H9 (cell line): ENCODE results near the gene ADAMTS2. TPM values are rescaled to one million over a fixed set of nuclear protein-coding genes. Genes with fewer than 3 reads are reported as not detected.

Experiments
- DNase-seq: peaks from one replicate; pipeline ENCODE4 v3.0.0-alpha.2; 2017
- H2AFZ ChIP-seq: one replicate; pipeline ENCODE4 v1.6.1; 2013; ENCODE audit warnings: mild to moderate bottlenecking, low read length, control low read depth, moderate library complexity
- H2AK5ac ChIP-seq: 2 replicates; pipeline ENCODE4 v1.6.1; 2013; ENCODE audit warnings: low read length, control low read depth, mixed read lengths; ENCODE audit not compliant: insufficient read length
- H2BK120ac ChIP-seq: one replicate; pipeline ENCODE4 v1.6.1; 2013; ENCODE audit warnings: low read depth, mild to moderate bottlenecking, low read length, control low read depth, inconsistent platforms; ENCODE audit not compliant: poor library complexity, severe bottlenecking
- H2BK12ac ChIP-seq: 2 replicates; pipeline ENCODE4 v1.6.1; 2013; ENCODE audit warnings: low read length, control low read depth, mixed read lengths, low read depth; ENCODE audit not compliant: insufficient read length
- H2BK15ac ChIP-seq: 2 replicates; pipeline ENCODE4 v1.6.1; 2013; ENCODE audit warnings: low read depth, low read length, control low read depth
- H2BK20ac ChIP-seq: one replicate; pipeline ENCODE4 v1.6.1; 2013; ENCODE audit warnings: low read depth, mild to moderate bottlenecking, low read length, control low read depth, inconsistent platforms; ENCODE audit not compliant: poor library complexity, severe bottlenecking
- H2BK5ac ChIP-seq: 2 replicates; pipeline ENCODE4 v1.6.1; 2013; ENCODE audit warnings: low read length, control low read depth, mixed read lengths; ENCODE audit not compliant: insufficient read length
- H3K14ac ChIP-seq: 2 replicates; pipeline ENCODE4 v1.6.1; 2013; ENCODE audit warnings: low read length, control low read depth; ENCODE audit not compliant: insufficient read depth
- H3K18ac ChIP-seq: 2 replicates; pipeline ENCODE4 v1.6.1; 2013; ENCODE audit warnings: low read depth, mild to moderate bottlenecking, mixed read lengths, low read length, control low read depth; ENCODE audit not compliant: insufficient read length
- H3K23ac ChIP-seq: 2 replicates; pipeline ENCODE4 v1.6.1; 2013; ENCODE audit warnings: low read length, control low read depth, mixed read lengths, low read depth; ENCODE audit not compliant: insufficient read length
- H3K23me2 ChIP-seq: 2 replicates; pipeline ENCODE4 v1.6.1; 2013; ENCODE audit warnings: low read depth, mild to moderate bottlenecking, mixed read lengths, low read length, control low read depth; ENCODE audit not compliant: insufficient read length, poor library complexity, severe bottlenecking
- H3K27ac ChIP-seq: 2 replicates; pipeline ENCODE4 v1.5.1; 2013; ENCODE audit warnings: low read length, control low read depth, mixed read lengths, low read depth; ENCODE audit not compliant: insufficient read length
- H3K27me3 ChIP-seq: 2 replicates; pipeline ENCODE4 v1.6.1; 2013; ENCODE audit warnings: low read length, control low read depth, inconsistent platforms; ENCODE audit not compliant: insufficient read depth
- H3K4ac ChIP-seq: 2 replicates; pipeline ENCODE4 v1.6.1; 2013; ENCODE audit warnings: low read depth, mild to moderate bottlenecking, control low read depth, inconsistent platforms, low read length, moderate library complexity
- H3K4me1 ChIP-seq: 2 replicates; pipeline ENCODE4 v1.6.1; 2013; ENCODE audit warnings: low read length, control low read depth, inconsistent platforms; ENCODE audit not compliant: insufficient read depth
- H3K4me2 ChIP-seq: 2 replicates; pipeline ENCODE4 v1.6.1; 2013; ENCODE audit warnings: low read length, control low read depth, mixed read lengths; ENCODE audit not compliant: insufficient read length, insufficient read depth
- H3K56ac ChIP-seq: 2 replicates; pipeline ENCODE4 v1.6.1; 2013; ENCODE audit warnings: low read depth, mild to moderate bottlenecking, mixed read lengths, low read length, control low read depth; ENCODE audit not compliant: insufficient read length
- H3K79me1 ChIP-seq: 2 replicates; pipeline ENCODE4 v1.6.1; 2013; ENCODE audit warnings: low read depth, mild to moderate bottlenecking, moderate library complexity, low read length, control low read depth, inconsistent platforms; ENCODE audit not compliant: insufficient read depth, poor library complexity, severe bottlenecking
- H3K79me2 ChIP-seq: 2 replicates; pipeline ENCODE4 v1.6.1; 2013; ENCODE audit warnings: low read length, control low read depth, inconsistent platforms; ENCODE audit not compliant: insufficient read depth
- H3K9ac ChIP-seq: 2 replicates; pipeline ENCODE4 v1.6.1; 2013; ENCODE audit warnings: low read length, control low read depth, mixed read lengths; ENCODE audit not compliant: insufficient read length; ENCODE audit errors: extremely low read depth
- H3K9me3 ChIP-seq: one replicate; pipeline ENCODE4 v1.6.1; 2013; ENCODE audit warnings: low read depth, low read length, inconsistent platforms; ENCODE audit not compliant: control insufficient read depth
- H3T11ph ChIP-seq: one replicate; pipeline ENCODE4 v1.6.1; 2013; ENCODE audit warnings: mild to moderate bottlenecking, low read length, control low read depth, inconsistent platforms
- H4K20me1 ChIP-seq: one replicate; pipeline ENCODE4 v1.6.1; 2013; ENCODE audit not compliant: control insufficient read depth, insufficient read length, insufficient read depth
- H4K5ac ChIP-seq: 2 replicates; pipeline ENCODE4 v1.6.1; 2013; ENCODE audit warnings: low read depth, mild to moderate bottlenecking, mixed read lengths, low read length, control low read depth; ENCODE audit not compliant: insufficient read length
- H4K8ac ChIP-seq: replicated peaks from 2 replicates; pipeline ENCODE4 v1.6.1; 2013; ENCODE audit warnings: low read length, control low read depth, mixed read lengths, low read depth; ENCODE audit not compliant: insufficient read length
- H4K91ac ChIP-seq: 2 replicates; pipeline ENCODE4 v1.6.1; 2013; ENCODE audit warnings: low read depth, mild to moderate bottlenecking, moderate library complexity, mixed read lengths, low read length, control low read depth; ENCODE audit not compliant: insufficient read length
- H3K27ac Mint-ChIP-seq, 3 experiments: 2 replicates in 2 of 3; 3 replicates in 1 of 3; pipeline ENCODE4 v1.8.0; 2020 to 2021; ENCODE audit warnings: mixed read lengths in 3 of 3, mild to moderate bottlenecking in 1 of 3, moderate library complexity in 1 of 3
- H3K27me3 Mint-ChIP-seq: 2 replicates; pipeline ENCODE4 v1.8.0; 2021; ENCODE audit warnings: low read depth, mild to moderate bottlenecking, moderate library complexity, mixed read lengths
- H3K36me3 Mint-ChIP-seq, 3 experiments: 2 replicates in 2 of 3; 3 replicates in 1 of 3; pipeline ENCODE4 v1.8.0; 2020 to 2021; ENCODE audit warnings: low read depth in 3 of 3, mixed read lengths in 3 of 3; ENCODE audit not compliant: insufficient read depth in 1 of 3
- H3K4me1 Mint-ChIP-seq, 2 experiments: 2 replicates each; pipeline ENCODE4 v1.8.0; 2020; ENCODE audit warnings: mixed read lengths in 2 of 2
- H3K4me3 Mint-ChIP-seq, 2 experiments: 2 replicates in 1 of 2; 3 replicates in 1 of 2; pipeline ENCODE4 v1.8.0; 2020 to 2021; ENCODE audit warnings: mild to moderate bottlenecking in 2 of 2, mixed read lengths in 2 of 2, moderate library complexity in 1 of 2
- H3K9me3 Mint-ChIP-seq, 2 experiments: 2 replicates in 1 of 2; 3 replicates in 1 of 2; pipeline ENCODE4 v1.8.0; 2020; ENCODE audit warnings: mild to moderate bottlenecking in 2 of 2, mixed read lengths in 2 of 2, moderate library complexity in 1 of 2
- CTCF ChIP-seq: fragments of 200-600 bp; sonication (generic); conservative IDR thresholded peaks from 3 replicates; pipeline ENCODE4 v1.8.0; 2021; ENCODE audit warnings: antibody characterized with exemption, mild to moderate bottlenecking
- WGBS: extraction: QIAGEN DNeasy Blood & Tissue Kit; methylation state at CpG from one replicate; pipeline ENCODE4 v1.1.7; 2013; ENCODE audit warnings: missing lambda C conversion rate, low lambda C conversion rate, mixed read lengths; ENCODE audit not compliant: insufficient read length; ENCODE audit errors: extremely low coverage; 5-methylcytosine and 5-hydroxymethylcytosine counted together
- total RNA-seq: library from RNA; stranded (reverse); gene quantifications from 2 replicates; pipeline ENCODE4 v1.2.1, GENCODE V29; 2021

Gene ADAMTS2
- total RNA-seq, 1 experiment from 2014 or later, result 5.4 TPM

- Histone ChIP-seq H3K18ac (no peak overlapping the region), H3T11ph (no peak overlapping the region), H3K27me3 (no peaks in the 10 kb centered on the region), H3K4me2 (no peak overlapping the region), H3K27ac (no peak overlapping the region), H2BK5ac (no peak overlapping the region), H2AFZ (no peak overlapping the region), H3K14ac (no peak overlapping the region), H3K23ac (no peak overlapping the region), H2BK120ac (no peak overlapping the region), H2AK5ac (no peak overlapping the region), H3K79me2 (no peaks in the 10 kb centered on the region), H2BK12ac (no peak overlapping the region), H4K91ac (no peak overlapping the region), H2BK15ac (no peak overlapping the region), H3K9ac (no peak overlapping the region), H4K8ac (no peak overlapping the region), H3K23me2 (no peaks in the 10 kb centered on the region), H3K79me1 (no peaks in the 10 kb centered on the region), H4K20me1 (no peaks in the 10 kb centered on the region), H2BK20ac (no peak overlapping the region), H3K56ac (no peak overlapping the region), H4K5ac (no peak overlapping the region), H3K4me1 (no peaks in the 10 kb centered on the region), H3K9me3 (no peaks in the 10 kb centered on the region), H3K4ac (no peak overlapping the region)
- no peak for DNase-seq
- H3K4me1 Mint-ChIP-seq, result no peaks in the 10 kb centered on the region
- no peak overlapping the region for H3K27ac Mint-ChIP-seq
- no peak overlapping the region for H3K4me3 Mint-ChIP-seq
- no peaks in the 10 kb centered on the region for H3K27me3 Mint-ChIP-seq
- no CpG with 5 or more reads among the region's 2 CpGs for WGBS
- H3K9me3 Mint-ChIP-seq, result peaks cover 32 to 80% of the 10 kb centered on the region in 2 experiments
- no peak for TF ChIP-seq CTCF
- H3K36me3 Mint-ChIP-seq, result peaks cover 0 to 11% (median 2%) of the 10 kb centered on the region in 3 experiments; a peak in 6 of 7 replicates
Measured at GRCh38 chr5:179123109-179123426, 222.2 kb downstream of the ADAMTS2 start.
